Esophagus squamous epithelium (tissue), 4 donors: ENCODE results near the gene ADI1.
A peak's percentile ranks its signal among the peaks of the same experiment; 100 is the strongest.

Source experiments
- CTCF ChIP-seq, 6 experiments: fragments of 450-650 bp in 4 of 6; fragments of 200-600 bp in 2 of 6; sonication (generic) in 2 of 6; IDR thresholded peaks; one replicate each; pipeline ENCODE4 v1.5.1; 2016 to 2019; ENCODE audit warnings: antibody characterized with exemption in 6 of 6, mild to moderate bottlenecking in 4 of 6, moderate library complexity in 4 of 6
- POLR2A ChIP-seq, 4 donors: fragments of 450-650 bp; IDR thresholded peaks; one replicate each; pipeline ENCODE4 v1.6.1; 2017; ENCODE audit warnings: antibody characterized with exemption in 4 of 4, mild to moderate bottlenecking in 4 of 4, moderate library complexity in 3 of 4

GRCh38 chr2:3461801-3462492 lies 57.4 kb downstream of the ADI1 start:
- TF ChIP-seq POLR2A (IDR thresholded peaks at IDR 0.05) (no peak), CTCF (IDR thresholded peaks at IDR 0.05) (peak; percentile 49 to 91 (median 90))
